Keratinocyte (primary cell): ENCODE data around the gene AAMP. TPM values are rescaled to one million over a fixed set of nuclear protein-coding genes. Genes with fewer than 3 reads are reported as not detected.

ENCODE experiments used
- DNase-seq: peaks from one replicate; pipeline ENCODE4 v3.0.0-alpha.2; 2011; ENCODE audit warnings: low read depth, missing footprints, low spot score
- FAIRE-seq: peaks from 2 replicates; lab custom pipeline; 2011; peaks lifted over from hg19 to GRCh38; lab: Jason Lieb, UNC
- H2AFZ ChIP-seq: 2 replicates; pipeline ENCODE4 v1.6.0; 2012; ENCODE audit warnings: low read length, control low read depth, inconsistent platforms; ENCODE audit not compliant: control insufficient read depth
- H3K27ac ChIP-seq: 2 replicates; pipeline ENCODE4 v1.5.1; 2011; ENCODE audit warnings: low read length; ENCODE audit not compliant: control insufficient read depth, insufficient read depth
- H3K27me3 ChIP-seq: 3 replicates; pipeline ENCODE4 v1.6.0; 2011; ENCODE audit warnings: low read length; ENCODE audit not compliant: control insufficient read depth, insufficient read depth; ENCODE audit errors: extremely low read depth
- H3K36me3 ChIP-seq, 2 experiments: 2 replicates in 1 of 2; 3 replicates in 1 of 2; pipeline ENCODE4 v1.5.1; 2011; ENCODE audit warnings: low read length in 2 of 2, mild to moderate bottlenecking in 1 of 2; ENCODE audit not compliant: control insufficient read depth in 2 of 2, insufficient read depth in 2 of 2; ENCODE audit errors: extremely low read depth in 1 of 2
- H3K4me1 ChIP-seq: 3 replicates; pipeline ENCODE4 v1.5.1; 2011; ENCODE audit warnings: low read length; ENCODE audit not compliant: control insufficient read depth, insufficient read depth; ENCODE audit errors: extremely low read depth
- H3K4me2 ChIP-seq: 3 replicates; pipeline ENCODE4 v1.6.0; 2011; ENCODE audit warnings: low read depth, low read length; ENCODE audit not compliant: control insufficient read depth, insufficient read depth; ENCODE audit errors: extremely low read depth
- H3K4me3 ChIP-seq, 3 experiments: fragments of 200-600 bp in 1 of 3; sonication (generic) in 1 of 3; 2 replicates in 2 of 3; 3 replicates in 1 of 3; pipeline ENCODE4 v1.5.1; 2011 to 2016; ENCODE audit warnings: low read length in 3 of 3, mild to moderate bottlenecking in 3 of 3, control low read depth in 2 of 3, inconsistent platforms in 1 of 3, low read depth in 1 of 3, mixed read lengths in 1 of 3, mixed run types in 1 of 3, moderate library complexity in 1 of 3; ENCODE audit not compliant: control insufficient read depth in 2 of 3, insufficient read depth in 2 of 3; ENCODE audit errors: extremely low read depth in 1 of 3
- H3K79me2 ChIP-seq: 2 replicates; pipeline ENCODE4 v1.6.0; 2012; ENCODE audit warnings: low read length; ENCODE audit not compliant: control insufficient read depth, insufficient read depth
- H3K9ac ChIP-seq: 3 replicates; pipeline ENCODE4 v1.6.0; 2011; ENCODE audit warnings: low read length; ENCODE audit not compliant: control insufficient read depth, insufficient read depth; ENCODE audit errors: extremely low read depth
- H3K9me1 ChIP-seq: 3 replicates; pipeline ENCODE4 v1.6.0; 2011; ENCODE audit warnings: low read length; ENCODE audit not compliant: control insufficient read depth, insufficient read depth; ENCODE audit errors: extremely low read depth
- H3K9me3 ChIP-seq: 2 replicates; pipeline ENCODE4 v1.5.1; 2012; ENCODE audit warnings: low read depth, low read length; ENCODE audit not compliant: control insufficient read depth
- H4K20me1 ChIP-seq: 3 replicates; pipeline ENCODE4 v1.6.0; 2011; ENCODE audit warnings: low read length; ENCODE audit not compliant: control insufficient read depth, insufficient read depth; ENCODE audit errors: extremely low read depth
- EZH2 ChIP-seq: IDR thresholded peaks from one replicate; pipeline ENCODE4 v1.6.1; 2012; ENCODE audit warnings: inconsistent platforms, mild to moderate bottlenecking, low read length, moderate library complexity
- dilution Hi-C: fragments of 300-500 bp; cut with MboI; formaldehyde crosslinking; loops from one replicate; pipeline ENCODE4 v1.7.0; 2020; ENCODE audit warnings: low sequenced_read_pairs; ENCODE audit not compliant: extremely low pct_ligation_motif_present
- polyA plus RNA-seq, 5 experiments: library from polyadenylated mRNA; depleted of rRNA in 3 of 5; stranded (reverse) in 3 of 5; stranded (forward) in 1 of 5; unstranded in 1 of 5; fragments of >200 nt; gene quantifications; 1 replicate in 1 of 5; 2 replicates in 3 of 5; 3 replicates in 1 of 5; pipeline versions ENCODE4 v1.2.1 to v1.2.3, GENCODE V29; 2011 to 2012; ENCODE audit warnings: missing spikeins in 2 of 5, low read depth in 1 of 5, low replicate concordance in 1 of 5
- TF ChIP-seq, protein P1 (sequence below), 3 experiments: IDR thresholded peaks in 1 of 3; conservative IDR thresholded peaks in 1 of 3; optimal IDR thresholded peaks in 1 of 3; 2 replicates in 2 of 3; 3 replicates in 1 of 3; pipeline versions ENCODE3 to v1.5.1; 2011; ENCODE audit warnings: low read length in 3 of 3, mild to moderate bottlenecking in 3 of 3, moderate library complexity in 2 of 3, control low read depth in 1 of 3, inconsistent platforms in 1 of 3; ENCODE audit not compliant: insufficient read depth in 2 of 3; ENCODE audit errors: extremely low read depth in 1 of 3

AAMP gene
- polyA plus RNA-seq, 1 donor (not counting 4 experiments of a cell fraction or from before 2014, with no cell fraction given), result 78.4 TPM

DNA sequence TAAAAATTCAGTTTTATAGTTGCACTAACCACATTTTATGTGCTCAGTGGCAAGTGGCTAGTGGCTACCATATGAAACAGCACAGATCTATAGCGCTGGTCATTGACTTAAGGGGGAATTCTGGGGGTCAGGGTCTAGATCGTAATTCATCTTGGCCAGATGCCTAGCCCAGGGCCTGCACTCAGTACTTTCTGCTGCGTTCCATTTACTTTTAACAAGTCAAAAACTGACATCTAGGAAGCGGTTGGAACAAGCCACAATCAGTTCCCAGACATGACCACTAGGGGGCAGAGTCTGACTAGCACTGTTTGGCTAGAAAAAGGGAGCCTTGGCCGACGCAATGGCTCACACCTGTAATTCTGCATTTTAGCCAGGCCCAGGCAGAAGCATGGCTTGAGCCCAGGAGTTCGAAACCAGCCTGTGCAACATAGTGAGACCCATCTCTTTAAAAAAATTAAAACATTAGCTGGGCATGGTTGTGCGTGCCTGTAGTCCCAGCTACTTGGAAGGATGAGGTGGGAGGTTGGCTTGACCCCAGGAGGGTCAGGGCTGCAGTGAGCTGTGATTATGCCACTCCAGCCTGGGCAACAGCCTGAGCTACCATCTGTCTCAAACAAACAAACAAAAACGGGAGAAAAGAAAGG is 31.4 kb upstream of the AAMP start:
- dilution Hi-C loops, result no loop called here
- Histone ChIP-seq H3K4me3 (no peak overlapping the region), H3K9ac (no peak overlapping the region), H3K27ac (peak overlapping the region; percentile 36), H3K9me1 (no peaks in the 10 kb centered on the region), H3K27me3 (no peaks in the 10 kb centered on the region), H3K36me3 (no peaks in the 10 kb centered on the region), H2AFZ (peak overlapping the region; percentile 82), H3K79me2 (no peaks in the 10 kb centered on the region), H3K9me3 (no peaks in the 10 kb centered on the region), H4K20me1 (no peaks in the 10 kb centered on the region), H3K4me1 (peaks cover 30% of the 10 kb centered on the region), H3K4me2 (no peak overlapping the region)
- DNase-seq (no peak), FAIRE-seq (peak; percentile 71)
- TF ChIP-seq, protein P1, sequence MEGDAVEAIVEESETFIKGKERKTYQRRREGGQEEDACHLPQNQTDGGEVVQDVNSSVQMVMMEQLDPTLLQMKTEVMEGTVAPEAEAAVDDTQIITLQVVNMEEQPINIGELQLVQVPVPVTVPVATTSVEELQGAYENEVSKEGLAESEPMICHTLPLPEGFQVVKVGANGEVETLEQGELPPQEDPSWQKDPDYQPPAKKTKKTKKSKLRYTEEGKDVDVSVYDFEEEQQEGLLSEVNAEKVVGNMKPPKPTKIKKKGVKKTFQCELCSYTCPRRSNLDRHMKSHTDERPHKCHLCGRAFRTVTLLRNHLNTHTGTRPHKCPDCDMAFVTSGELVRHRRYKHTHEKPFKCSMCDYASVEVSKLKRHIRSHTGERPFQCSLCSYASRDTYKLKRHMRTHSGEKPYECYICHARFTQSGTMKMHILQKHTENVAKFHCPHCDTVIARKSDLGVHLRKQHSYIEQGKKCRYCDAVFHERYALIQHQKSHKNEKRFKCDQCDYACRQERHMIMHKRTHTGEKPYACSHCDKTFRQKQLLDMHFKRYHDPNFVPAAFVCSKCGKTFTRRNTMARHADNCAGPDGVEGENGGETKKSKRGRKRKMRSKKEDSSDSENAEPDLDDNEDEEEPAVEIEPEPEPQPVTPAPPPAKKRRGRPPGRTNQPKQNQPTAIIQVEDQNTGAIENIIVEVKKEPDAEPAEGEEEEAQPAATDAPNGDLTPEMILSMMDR (optimal IDR thresholded peaks at IDR 0.05 in 1 of 3, IDR thresholded peaks at IDR 0.05 in 1 of 3, conservative IDR thresholded peaks at IDR 0.05 in 1 of 3; ENCODE audit: extremely low read depth in 1 of 3, insufficient read depth in 2 of 3, low read length in 3 of 3), result peak; percentile 86 to 95 (median 90)
- no peak for TF ChIP-seq EZH2

DNA sequence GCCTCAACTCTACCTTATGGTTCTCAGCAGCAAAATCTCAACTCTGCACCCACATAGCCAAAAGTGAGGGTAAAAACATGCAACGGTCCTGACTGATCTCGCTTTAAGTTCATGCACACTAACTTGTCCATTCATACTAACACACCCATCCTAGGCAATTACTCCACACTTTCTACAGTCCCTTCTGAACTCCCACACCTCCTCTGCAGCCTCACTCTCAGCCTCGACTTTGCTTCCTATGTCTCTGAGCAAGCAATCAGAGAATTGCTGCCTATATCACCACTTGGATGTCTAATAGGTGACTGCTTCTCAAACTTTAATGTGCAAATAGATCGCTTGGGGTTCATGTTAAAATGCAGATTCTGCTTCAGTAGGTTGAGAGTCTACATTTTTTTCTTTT is 30.2 kb upstream of the AAMP start:
- no peaks in the 10 kb centered on the region for H3K79me2 ChIP-seq
- H3K27ac ChIP-seq, result no peak overlapping the region
- no peak overlapping the region for H3K9ac ChIP-seq
- FAIRE-seq, result no peak
- no peaks in the 10 kb centered on the region for H4K20me1 ChIP-seq
- no peaks in the 10 kb centered on the region for H3K9me3 ChIP-seq
- H3K27me3 ChIP-seq, result no peaks in the 10 kb centered on the region
- H3K4me3 ChIP-seq, result no peak overlapping the region
- no peak overlapping the region for H2AFZ ChIP-seq
- no peak overlapping the region for H3K4me2 ChIP-seq
- DNase-seq, result no peak
- dilution Hi-C loops, result no loop called here
- TF ChIP-seq EZH2, result no peak
- TF ChIP-seq, protein P1 (optimal IDR thresholded peaks at IDR 0.05 in 1 of 3, IDR thresholded peaks at IDR 0.05 in 1 of 3, conservative IDR thresholded peaks at IDR 0.05 in 1 of 3; ENCODE audit: extremely low read depth in 1 of 3, insufficient read depth in 2 of 3, low read length in 3 of 3), result no peak
- H3K36me3 ChIP-seq, result no peaks in the 10 kb centered on the region
- no peaks in the 10 kb centered on the region for H3K9me1 ChIP-seq
- H3K4me1 ChIP-seq, result peaks cover 41% of the 10 kb centered on the region
